Psoas muscle (tissue), 8 donors: Measurements from ENCODE around the gene AOPEP. TPM values are rescaled to one million over a fixed set of nuclear protein-coding genes. Genes with fewer than 3 reads are reported as not detected.
A peak's percentile ranks its signal among the peaks of the same experiment; 100 is the strongest.

Source experiments
- ATAC-seq, 4 donors: fragments of 200-7000 bp; cut with Tn5 transposase; one replicate each; pipeline ENCODE4 v1.9.1; 2020; ENCODE audit warnings: moderate library complexity in 3 of 4, mild to moderate bottlenecking in 2 of 4
- DNase-seq, 2 donors: peaks; one replicate each; pipeline ENCODE4 v3.0.0-alpha.2; 2020
- H3K27ac ChIP-seq: fragments of 200-600 bp; one replicate; pipeline ENCODE4 v1.8.0; 2022
- H3K27me3 ChIP-seq, 3 donors: fragments of 200-600 bp in 1 of 3; one replicate each; pipeline versions ENCODE4 v1.6.1 to v1.8.0; 2013 to 2022; ENCODE audit warnings: low read length in 2 of 3, mild to moderate bottlenecking in 2 of 3, moderate library complexity in 1 of 3; ENCODE audit not compliant: insufficient read depth in 3 of 3
- H3K36me3 ChIP-seq, 2 donors: fragments of 200-600 bp in 1 of 2; one replicate each; pipeline versions ENCODE4 v1.6.1 to v1.8.0; 2013 to 2022; ENCODE audit warnings: low read depth in 1 of 2, mild to moderate bottlenecking in 1 of 2, moderate library complexity in 1 of 2; ENCODE audit not compliant: insufficient read depth in 1 of 2
- H3K4me1 ChIP-seq: fragments of 200-600 bp; one replicate; pipeline ENCODE4 v1.8.0; 2022
- H3K4me3 ChIP-seq: fragments of 200-600 bp; one replicate; pipeline ENCODE4 v1.8.0; 2022; ENCODE audit warnings: mild to moderate bottlenecking
- H3K9me3 ChIP-seq: fragments of 200-600 bp; one replicate; pipeline ENCODE4 v1.8.0; 2022
- WGBS, 3 donors: extraction: QIAGEN DNeasy Blood & Tissue Kit; methylation state at CpG; one replicate each; pipeline versions ENCODE4 v1.1.6 to v1.1.7; 2013; 5-methylcytosine and 5-hydroxymethylcytosine counted together
- intact Hi-C, 2 donors: fragments of 100-400 bp; cut with DNase I; formaldehyde crosslinking; loops; one replicate each; pipeline versions ENCODE4 v1.11.0 to v1.14.2; 2022
- polyA plus RNA-seq, 3 donors: library from polyadenylated mRNA; stranded (reverse); fragments of 200-250 nt; gene quantifications; one replicate each; pipeline ENCODE4 v1.2.3, GENCODE V29; 2013
- total RNA-seq, 4 donors: library from RNA; stranded (reverse); fragmentation: NEBNext Ultra II Directional in 2 of 4; extraction: Animal tissue kit (Norgen Biotek cat#: 25700) in 2 of 4; gene quantifications; one replicate each; pipeline versions ENCODE4 v1.2.1 to v1.2.4, GENCODE V29; 2021 to 2023
- TF ChIP-seq, protein P1 (sequence below): fragments of 200-600 bp; IDR thresholded peaks from one replicate; pipeline ENCODE4 v1.8.0; 2022; ENCODE audit warnings: antibody characterized with exemption
- donor health status: healthy with polysubstance abuse.
- donor health status: DM: no; HTN: no; CAD: no; lungs with moderate emphysema.
- donor health status: Bipolar disorder and iron deficiency.
- donor health status: healthy.
- donor health status: DM: yes; HTN: yes; CAD: no.
- donor health status: DM: no; HTN: no; CAD: no.
- donor health status: DM: no; HTN: no; CAD: no.
- donor health status: DM: yes; HTN: yes; CAD: no.

AOPEP gene
- total and polyA plus RNA-seq, 7 donors, result 46.4 to 96.9 (median 78.6) TPM

- 66 to 76% (median 69%) methylated on average over 2 of the region's 2 CpGs for WGBS, 3 donors
- TF ChIP-seq, protein P1, sequence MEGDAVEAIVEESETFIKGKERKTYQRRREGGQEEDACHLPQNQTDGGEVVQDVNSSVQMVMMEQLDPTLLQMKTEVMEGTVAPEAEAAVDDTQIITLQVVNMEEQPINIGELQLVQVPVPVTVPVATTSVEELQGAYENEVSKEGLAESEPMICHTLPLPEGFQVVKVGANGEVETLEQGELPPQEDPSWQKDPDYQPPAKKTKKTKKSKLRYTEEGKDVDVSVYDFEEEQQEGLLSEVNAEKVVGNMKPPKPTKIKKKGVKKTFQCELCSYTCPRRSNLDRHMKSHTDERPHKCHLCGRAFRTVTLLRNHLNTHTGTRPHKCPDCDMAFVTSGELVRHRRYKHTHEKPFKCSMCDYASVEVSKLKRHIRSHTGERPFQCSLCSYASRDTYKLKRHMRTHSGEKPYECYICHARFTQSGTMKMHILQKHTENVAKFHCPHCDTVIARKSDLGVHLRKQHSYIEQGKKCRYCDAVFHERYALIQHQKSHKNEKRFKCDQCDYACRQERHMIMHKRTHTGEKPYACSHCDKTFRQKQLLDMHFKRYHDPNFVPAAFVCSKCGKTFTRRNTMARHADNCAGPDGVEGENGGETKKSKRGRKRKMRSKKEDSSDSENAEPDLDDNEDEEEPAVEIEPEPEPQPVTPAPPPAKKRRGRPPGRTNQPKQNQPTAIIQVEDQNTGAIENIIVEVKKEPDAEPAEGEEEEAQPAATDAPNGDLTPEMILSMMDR, result no peak
- peak overlapping the region; percentile 5 for H3K27ac ChIP-seq
- H3K9me3 ChIP-seq, result no peaks in the 10 kb centered on the region
- H3K27me3 ChIP-seq, result no peaks in the 10 kb centered on the region
- H3K36me3 ChIP-seq, result no peaks in the 10 kb centered on the region
- ATAC-seq (no peak), DNase-seq (no peak)
- intact Hi-C loops, result no loop called here
- H3K4me3 ChIP-seq, result no peak overlapping the region
- H3K4me1 ChIP-seq, result peaks cover 19% of the 10 kb centered on the region
Measured at GRCh38 chr9:94881454-94881853, 155.0 kb downstream of the AOPEP start.

GRCh38 chr9:94881940-94882339, 155.4 kb downstream of the AOPEP start:
- intact Hi-C loops, result no loop called here
- Histone ChIP-seq H3K9me3 (no peaks in the 10 kb centered on the region), H3K4me3 (no peak overlapping the region), H3K36me3 (no peaks in the 10 kb centered on the region), H3K4me1 (peaks cover 19% of the 10 kb centered on the region), H3K27ac (no peak overlapping the region), H3K27me3 (no peaks in the 10 kb centered on the region)
- WGBS, 3 donors, result 89 to 96% (median 95%) methylated on average over 3 of the region's 3 CpGs
- TF ChIP-seq, protein P1, result no peak
- ATAC-seq, result no peak
- no peak for DNase-seq

GRCh38 chr9:94882966-94883641, 156.6 kb downstream of the AOPEP start:
- Histone ChIP-seq H3K36me3 (no peaks in the 10 kb centered on the region), H3K4me3 (no peak overlapping the region), H3K27me3 (no peaks in the 10 kb centered on the region), H3K9me3 (no peaks in the 10 kb centered on the region), H3K4me1 (peaks cover 13% of the 10 kb centered on the region), H3K27ac (no peak overlapping the region)
- 66 to 72% (median 67%) methylated on average over 4 of the region's 4 CpGs for WGBS, 3 donors
- no peak for DNase-seq
- ATAC-seq, result no peak
- intact Hi-C loops, result no loop called here
- TF ChIP-seq, protein P1, result no peak

- ATAC-seq (peak in 2 of 4 donors; percentile 28 to 36), DNase-seq (no peak)
- Histone ChIP-seq H3K36me3 (no peaks in the 10 kb centered on the region), H3K9me3 (peaks cover 4% of the 10 kb centered on the region), H3K4me1 (peaks cover 12% of the 10 kb centered on the region), H3K27ac (peak overlapping the region; percentile 64), H3K4me3 (no peak overlapping the region), H3K27me3 (no peaks in the 10 kb centered on the region)
- intact Hi-C loops, result no loop called here
- WGBS, 3 donors, result 88 to 96% (median 94%) methylated on average over 4 of the region's 4 CpGs
- TF ChIP-seq, protein P1, result no peak
Measured at GRCh38 chr9:94885854-94886447, 159.5 kb downstream of the AOPEP start.
